Transverse colon (tissue), 4 donors: ENCODE data around the gene TMEM86A.

Experiments used
- CTCF ChIP-seq, 5 experiments: fragments of 200-600 bp in 3 of 5; fragments of 450-650 bp in 2 of 5; sonication (generic) in 3 of 5; IDR thresholded peaks; 1 replicate in 2 of 5; 2 replicates in 3 of 5; pipeline ENCODE4 v1.5.1; 2016 to 2017; ENCODE audit warnings: antibody characterized with exemption in 5 of 5, inconsistent platforms in 3 of 5, mild to moderate bottlenecking in 2 of 5, moderate library complexity in 1 of 5
- EP300 ChIP-seq: sonication (generic); formaldehyde crosslinking; IDR thresholded peaks from one replicate; pipeline ENCODE4 v1.6.1; 2017; ENCODE audit warnings: antibody characterized with exemption, low read depth
- POLR2A ChIP-seq: fragments of 450-650 bp; IDR thresholded peaks from one replicate; pipeline ENCODE4 v1.6.1; 2016; ENCODE audit warnings: antibody characterized with exemption, mild to moderate bottlenecking, moderate library complexity
- POLR2AphosphoS5 ChIP-seq, 3 donors: sonication (generic); formaldehyde crosslinking; IDR thresholded peaks; one replicate each; pipeline ENCODE4 v1.6.1; 2016; ENCODE audit warnings: antibody characterized with exemption in 3 of 3

- no peak for TF ChIP-seq POLR2A
- no peak for TF ChIP-seq POLR2AphosphoS5 (IDR thresholded peaks at IDR 0.05)
- no peak for TF ChIP-seq CTCF (IDR thresholded peaks at IDR 0.05)
- no peak for TF ChIP-seq EP300
Measured at GRCh38 chr11:18668131-18668530, 30.4 kb upstream of the TMEM86A start.
